Measurements from ENCODE around the gene MXD1. TPM values are rescaled to one million over a fixed set of nuclear protein-coding genes. Genes with fewer than 3 reads are reported as not detected.

MXD1 gene

GRCh38 chr2:69988086-69988635 lies 73.3 kb downstream of the MXD1 start:
- peaks cover 0 to 8% of the 10 kb centered on the region in 2 donors for H3K36me3 ChIP-seq (replicated peaks in 1 of 2; ENCODE audit: control insufficient read depth in 2 of 2, insufficient read depth in 2 of 2, low read length in 2 of 2)
- H2BK12ac ChIP-seq (ENCODE audit: low read length), result no peak overlapping the region
- H3K9me3 ChIP-seq (replicated peaks in 1 of 2; ENCODE audit: control insufficient read depth in 2 of 2, insufficient read depth in 1 of 2, low read depth in 1 of 2, low read length in 2 of 2), result no peaks in the 10 kb centered on the region
- H3K18ac ChIP-seq (ENCODE audit: low read length), result no peak overlapping the region
- no peak for DNase-seq (ENCODE audit: low spot score)
- no peak overlapping the region for H3K4me3 ChIP-seq (ENCODE audit: low read length in 2 of 2)
- H3K27ac ChIP-seq (replicated peaks; ENCODE audit: low read length), result no peak overlapping the region
- no peak overlapping the region for H3K4ac ChIP-seq (ENCODE audit: low read length)
- no peak overlapping the region for H4K8ac ChIP-seq (ENCODE audit: low read depth, low read length)
- no peak overlapping the region for H4K91ac ChIP-seq (ENCODE audit: low read depth, low read length, poor library complexity)
- no peak overlapping the region for H3K23ac ChIP-seq (ENCODE audit: low read depth, low read length, poor library complexity)
- no peak overlapping the region for H2AFZ ChIP-seq (ENCODE audit: low read length)
- H2BK15ac ChIP-seq (ENCODE audit: low read length), result no peak overlapping the region
- no peaks in the 10 kb centered on the region for H3K4me1 ChIP-seq (ENCODE audit: control insufficient read depth in 2 of 2, insufficient read depth in 1 of 2, low read depth in 1 of 2, low read length in 2 of 2)
- H3K4me2 ChIP-seq (ENCODE audit: insufficient read depth, low read length, poor library complexity, severe bottlenecking), result no peak overlapping the region
- H3K14ac ChIP-seq (ENCODE audit: low read length), result no peak overlapping the region
- no CpG with 5 or more reads among the region's 5 CpGs for WGBS, 2 donors (ENCODE audit: extremely low coverage in 2 of 2, insufficient read length in 2 of 2, insufficient replicate concordance in 1 of 2)
- no peaks in the 10 kb centered on the region for H3K27me3 ChIP-seq (ENCODE audit: control insufficient read depth in 3 of 3, insufficient read depth in 3 of 3, low read depth in 1 of 3, low read length in 3 of 3)
- H3K9ac ChIP-seq (ENCODE audit: low read depth, low read length, poor library complexity), result no peak overlapping the region
- no peaks in the 10 kb centered on the region for H3K79me1 ChIP-seq (ENCODE audit: low read depth, low read length)
- no peak overlapping the region for H2BK120ac ChIP-seq (ENCODE audit: low read depth, low read length)
- H2BK5ac ChIP-seq (ENCODE audit: low read length), result no peak overlapping the region
- no peak overlapping the region for H2AK5ac ChIP-seq (ENCODE audit: low read depth, low read length)

- no peak overlapping the region for H3K4me3 ChIP-seq (ENCODE audit: low read length in 2 of 2)
- no peaks in the 10 kb centered on the region for H3K27me3 ChIP-seq (ENCODE audit: control insufficient read depth in 3 of 3, insufficient read depth in 3 of 3, low read depth in 1 of 3, low read length in 3 of 3)
- H4K8ac ChIP-seq (ENCODE audit: low read depth, low read length), result no peak overlapping the region
- WGBS, 2 donors (ENCODE audit: extremely low coverage in 2 of 2, insufficient read length in 2 of 2, insufficient replicate concordance in 1 of 2), result no CpG with 5 or more reads among the region's 3 CpGs
- no peak overlapping the region for H2AFZ ChIP-seq (ENCODE audit: low read length)
- H3K18ac ChIP-seq (ENCODE audit: low read length), result no peak overlapping the region
- H2BK5ac ChIP-seq (ENCODE audit: low read length), result no peak overlapping the region
- H3K4me1 ChIP-seq (ENCODE audit: control insufficient read depth in 2 of 2, insufficient read depth in 1 of 2, low read depth in 1 of 2, low read length in 2 of 2), result no peaks in the 10 kb centered on the region
- no peak overlapping the region for H3K14ac ChIP-seq (ENCODE audit: low read length)
- no peak overlapping the region for H2AK5ac ChIP-seq (ENCODE audit: low read depth, low read length)
- no peak for DNase-seq (ENCODE audit: low spot score)
- H3K9ac ChIP-seq (ENCODE audit: low read depth, low read length, poor library complexity), result no peak overlapping the region
- H2BK12ac ChIP-seq (ENCODE audit: low read length), result no peak overlapping the region
- H3K4ac ChIP-seq (ENCODE audit: low read length), result no peak overlapping the region
- no peak overlapping the region for H2BK120ac ChIP-seq (ENCODE audit: low read depth, low read length)
- H3K4me2 ChIP-seq (ENCODE audit: insufficient read depth, low read length, poor library complexity, severe bottlenecking), result no peak overlapping the region
- no peak overlapping the region for H4K91ac ChIP-seq (ENCODE audit: low read depth, low read length, poor library complexity)
- peaks cover 0 to 16% of the 10 kb centered on the region in 2 donors for H3K36me3 ChIP-seq (replicated peaks in 1 of 2; ENCODE audit: control insufficient read depth in 2 of 2, insufficient read depth in 2 of 2, low read length in 2 of 2)
- H3K9me3 ChIP-seq (replicated peaks in 1 of 2; ENCODE audit: control insufficient read depth in 2 of 2, insufficient read depth in 1 of 2, low read depth in 1 of 2, low read length in 2 of 2), result no peaks in the 10 kb centered on the region
- no peak overlapping the region for H2BK15ac ChIP-seq (ENCODE audit: low read length)
- H3K23ac ChIP-seq (ENCODE audit: low read depth, low read length, poor library complexity), result no peak overlapping the region
- no peaks in the 10 kb centered on the region for H3K79me1 ChIP-seq (ENCODE audit: low read depth, low read length)
- H3K27ac ChIP-seq (replicated peaks; ENCODE audit: low read length), result no peak overlapping the region
These were observed 74.1 kb downstream of the MXD1 start for GRCh38 chr2:69989009-69989408.

GRCh38 chr2:69989441-69990105 lies 74.7 kb downstream of the MXD1 start:
- no CpG with 5 or more reads among the region's 12 CpGs for WGBS, 2 donors (ENCODE audit: extremely low coverage in 2 of 2, insufficient read length in 2 of 2, insufficient replicate concordance in 1 of 2)
- H4K8ac ChIP-seq (ENCODE audit: low read depth, low read length), result no peak overlapping the region
- H3K4me2 ChIP-seq (ENCODE audit: insufficient read depth, low read length, poor library complexity, severe bottlenecking), result no peak overlapping the region
- H3K27ac ChIP-seq (replicated peaks; ENCODE audit: low read length), result no peak overlapping the region
- no peak for DNase-seq (ENCODE audit: low spot score)
- no peak overlapping the region for H3K14ac ChIP-seq (ENCODE audit: low read length)
- H3K4ac ChIP-seq (ENCODE audit: low read length), result no peak overlapping the region
- no peak overlapping the region for H2BK12ac ChIP-seq (ENCODE audit: low read length)
- H3K18ac ChIP-seq (ENCODE audit: low read length), result no peak overlapping the region
- no peaks in the 10 kb centered on the region for H3K27me3 ChIP-seq (ENCODE audit: control insufficient read depth in 3 of 3, insufficient read depth in 3 of 3, low read depth in 1 of 3, low read length in 3 of 3)
- no peak overlapping the region for H2BK15ac ChIP-seq (ENCODE audit: low read length)
- no peak overlapping the region for H3K9ac ChIP-seq (ENCODE audit: low read depth, low read length, poor library complexity)
- peaks cover 0 to 21% of the 10 kb centered on the region in 2 donors for H3K36me3 ChIP-seq (replicated peaks in 1 of 2; ENCODE audit: control insufficient read depth in 2 of 2, insufficient read depth in 2 of 2, low read length in 2 of 2)
- H3K23ac ChIP-seq (ENCODE audit: low read depth, low read length, poor library complexity), result no peak overlapping the region
- no peak overlapping the region for H2BK120ac ChIP-seq (ENCODE audit: low read depth, low read length)
- H2AFZ ChIP-seq (ENCODE audit: low read length), result no peak overlapping the region
- no peak overlapping the region for H2AK5ac ChIP-seq (ENCODE audit: low read depth, low read length)
- no peak overlapping the region for H2BK5ac ChIP-seq (ENCODE audit: low read length)
- no peaks in the 10 kb centered on the region for H3K79me1 ChIP-seq (ENCODE audit: low read depth, low read length)
- H3K4me1 ChIP-seq (ENCODE audit: control insufficient read depth in 2 of 2, insufficient read depth in 1 of 2, low read depth in 1 of 2, low read length in 2 of 2), result no peaks in the 10 kb centered on the region
- no peaks in the 10 kb centered on the region for H3K9me3 ChIP-seq (replicated peaks in 1 of 2; ENCODE audit: control insufficient read depth in 2 of 2, insufficient read depth in 1 of 2, low read depth in 1 of 2, low read length in 2 of 2)
- H4K91ac ChIP-seq (ENCODE audit: low read depth, low read length, poor library complexity), result no peak overlapping the region
- H3K4me3 ChIP-seq (ENCODE audit: low read length in 2 of 2), result no peak overlapping the region

Small RNAs within 50 kb of the gene (small RNA-seq; reads per million reads assigned to genes)
- not detected for gene RPL23AP92 (ENCODE audit: insufficient read depth)

Data from neuronal stem cell (in vitro differentiated cells).